CD1c-positive myeloid dendritic cell (primary cell): ENCODE results near the gene CAMTA1.

Source experiments
- DNase-seq: peaks from one replicate; pipeline ENCODE4 v3.0.0-alpha.2; 2016; ENCODE audit errors: extremely low spot score

Gene CAMTA1

GRCh38 chr1:7040969-7041695 is 255.9 kb downstream of the CAMTA1 start:
- DNase-seq = no peak

- DNase-seq = peak; percentile 8
Observed at GRCh38 chr1:7042322-7043190, 257.3 kb downstream of the CAMTA1 start.

GRCh38 chr1:7043191-7043549 is 257.9 kb downstream of the CAMTA1 start:
- DNase-seq = no peak

- DNase-seq = no peak
Observed at GRCh38 chr1:7043719-7044535, 258.7 kb downstream of the CAMTA1 start.

GRCh38 chr1:7045897-7046296 is 260.6 kb downstream of the CAMTA1 start:
- DNase-seq = no peak

- no peak for DNase-seq
Observed at GRCh38 chr1:7046314-7046713, 261.1 kb downstream of the CAMTA1 start.

- no peak for DNase-seq
Observed at GRCh38 chr1:7046891-7047290, 261.6 kb downstream of the CAMTA1 start.

- no peak for DNase-seq
Observed at GRCh38 chr1:7047866-7048265, 262.6 kb downstream of the CAMTA1 start.

- no peak for DNase-seq
Observed at GRCh38 chr1:7048395-7048794, 263.1 kb downstream of the CAMTA1 start.

GRCh38 chr1:7049913-7050625 is 264.8 kb downstream of the CAMTA1 start:
- DNase-seq = no peak

GRCh38 chr1:7050751-7051665 is 265.8 kb downstream of the CAMTA1 start:
- DNase-seq = no peak

- no peak for DNase-seq
Observed at GRCh38 chr1:7052701-7053100, 267.4 kb downstream of the CAMTA1 start.

GRCh38 chr1:7060745-7061144 is 275.5 kb downstream of the CAMTA1 start:
- no peak for DNase-seq

- no peak for DNase-seq
Observed at GRCh38 chr1:7062346-7063061, 277.2 kb downstream of the CAMTA1 start.

- DNase-seq = no peak
Observed at GRCh38 chr1:7063981-7064380, 278.7 kb downstream of the CAMTA1 start.

GRCh38 chr1:7068552-7068951 is 283.3 kb downstream of the CAMTA1 start:
- no peak for DNase-seq

- no peak for DNase-seq
Observed at GRCh38 chr1:7069931-7070330, 284.7 kb downstream of the CAMTA1 start.

- peak; percentile 50 for DNase-seq
Observed at GRCh38 chr1:7070389-7071029, 285.3 kb downstream of the CAMTA1 start.

- DNase-seq = no peak
Observed at GRCh38 chr1:7076117-7076516, 290.9 kb downstream of the CAMTA1 start.
